Measurements from ENCODE around the gene PRRC2C.

Gene PRRC2C

DNA sequence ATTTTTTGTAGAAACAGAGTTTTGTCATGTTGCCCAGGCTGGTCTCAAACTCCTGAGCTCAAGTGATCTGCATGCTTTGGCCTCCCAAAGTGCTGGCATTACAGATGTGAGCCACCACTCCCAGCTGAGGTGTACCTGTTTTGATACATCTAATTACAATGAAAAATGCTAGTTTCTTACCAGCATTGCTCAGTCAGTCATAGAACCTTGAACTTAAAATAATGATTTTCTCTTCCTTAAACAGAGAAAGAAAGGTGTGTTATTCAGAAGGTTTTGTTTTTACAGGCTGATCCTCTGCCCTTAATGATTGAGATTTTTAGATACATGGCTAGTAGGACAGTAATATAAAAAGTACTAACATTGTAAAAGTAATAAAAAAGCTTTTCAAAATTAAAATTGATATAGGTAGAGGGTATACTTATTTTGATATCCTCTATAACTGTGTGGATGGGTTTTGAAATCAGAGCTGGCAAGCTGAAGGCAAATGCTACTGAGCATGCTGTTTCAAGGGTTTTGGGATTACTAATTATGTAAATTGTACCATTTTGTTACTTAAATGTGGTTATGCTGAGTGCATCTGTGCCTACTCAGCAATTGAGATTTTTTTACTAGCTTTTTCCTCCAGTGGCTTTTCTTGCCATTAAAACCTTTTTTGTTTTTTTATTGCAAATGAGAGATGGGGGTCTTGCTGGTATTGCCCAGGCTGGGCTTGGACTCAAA, 16.1 kb downstream of the PRRC2C start:
- TF ChIP-seq, protein P1, sequence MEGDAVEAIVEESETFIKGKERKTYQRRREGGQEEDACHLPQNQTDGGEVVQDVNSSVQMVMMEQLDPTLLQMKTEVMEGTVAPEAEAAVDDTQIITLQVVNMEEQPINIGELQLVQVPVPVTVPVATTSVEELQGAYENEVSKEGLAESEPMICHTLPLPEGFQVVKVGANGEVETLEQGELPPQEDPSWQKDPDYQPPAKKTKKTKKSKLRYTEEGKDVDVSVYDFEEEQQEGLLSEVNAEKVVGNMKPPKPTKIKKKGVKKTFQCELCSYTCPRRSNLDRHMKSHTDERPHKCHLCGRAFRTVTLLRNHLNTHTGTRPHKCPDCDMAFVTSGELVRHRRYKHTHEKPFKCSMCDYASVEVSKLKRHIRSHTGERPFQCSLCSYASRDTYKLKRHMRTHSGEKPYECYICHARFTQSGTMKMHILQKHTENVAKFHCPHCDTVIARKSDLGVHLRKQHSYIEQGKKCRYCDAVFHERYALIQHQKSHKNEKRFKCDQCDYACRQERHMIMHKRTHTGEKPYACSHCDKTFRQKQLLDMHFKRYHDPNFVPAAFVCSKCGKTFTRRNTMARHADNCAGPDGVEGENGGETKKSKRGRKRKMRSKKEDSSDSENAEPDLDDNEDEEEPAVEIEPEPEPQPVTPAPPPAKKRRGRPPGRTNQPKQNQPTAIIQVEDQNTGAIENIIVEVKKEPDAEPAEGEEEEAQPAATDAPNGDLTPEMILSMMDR (IDR thresholded peaks at IDR 0.05) = no peak

DNA sequence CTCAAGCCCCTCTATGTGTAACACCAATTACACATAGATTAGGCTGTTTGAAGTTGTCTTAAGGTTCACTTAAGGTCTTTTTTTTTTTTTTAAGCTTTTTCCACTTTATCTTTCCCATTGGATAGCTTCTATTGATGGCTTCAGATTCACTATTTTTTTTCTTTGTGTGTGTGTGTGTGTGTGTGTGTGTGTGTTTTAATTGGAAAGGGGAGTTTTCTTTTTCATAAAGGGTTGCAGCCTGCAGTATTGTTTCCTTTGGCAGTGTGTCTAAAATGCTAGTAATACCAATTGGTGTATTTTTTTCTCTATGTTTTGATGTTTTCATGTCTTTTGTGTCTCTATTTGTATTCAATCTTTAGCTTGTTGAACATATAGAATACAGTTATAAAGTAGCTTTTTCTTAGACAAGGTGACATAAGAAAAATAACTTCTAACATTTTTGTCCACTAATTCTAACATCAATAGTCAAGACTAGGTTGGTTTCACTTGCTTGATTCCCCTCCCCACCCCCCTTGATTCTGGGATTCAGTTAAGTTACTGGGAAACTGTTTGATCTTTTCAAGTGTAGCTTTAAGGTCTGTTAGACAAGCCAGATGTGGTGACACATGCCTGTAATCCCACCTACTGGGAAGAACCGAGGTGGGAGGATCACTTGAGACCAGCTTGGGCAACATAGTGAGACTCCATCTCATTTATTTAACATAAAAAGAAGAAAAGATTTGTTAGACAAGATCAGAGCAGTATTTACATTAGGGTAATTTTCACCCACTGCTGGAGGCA, 21.4 kb downstream of the PRRC2C start:
- TF ChIP-seq, protein P1 (IDR thresholded peaks at IDR 0.05) = no peak

DNA sequence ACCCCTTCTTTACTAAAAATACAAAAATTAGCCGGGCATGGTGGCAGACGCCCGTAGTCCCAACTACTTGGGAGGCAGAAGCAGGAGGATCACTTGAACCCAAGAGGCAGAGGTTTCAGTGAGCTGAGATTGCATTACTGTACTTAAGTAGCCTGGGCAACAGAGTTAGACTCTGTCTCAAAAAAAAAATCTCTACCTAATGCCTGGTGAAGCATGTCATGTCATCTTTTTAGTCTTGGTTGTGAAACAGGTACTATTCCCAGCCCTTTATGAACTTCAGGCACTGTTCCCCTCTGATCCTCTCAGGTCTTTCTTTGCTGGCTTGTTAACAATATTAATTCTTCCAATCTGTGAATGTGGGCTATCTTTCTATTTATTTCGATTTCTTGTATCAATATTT, 22.1 kb downstream of the PRRC2C start:
- TF ChIP-seq, protein P1 (IDR thresholded peaks at IDR 0.05) = no peak

DNA sequence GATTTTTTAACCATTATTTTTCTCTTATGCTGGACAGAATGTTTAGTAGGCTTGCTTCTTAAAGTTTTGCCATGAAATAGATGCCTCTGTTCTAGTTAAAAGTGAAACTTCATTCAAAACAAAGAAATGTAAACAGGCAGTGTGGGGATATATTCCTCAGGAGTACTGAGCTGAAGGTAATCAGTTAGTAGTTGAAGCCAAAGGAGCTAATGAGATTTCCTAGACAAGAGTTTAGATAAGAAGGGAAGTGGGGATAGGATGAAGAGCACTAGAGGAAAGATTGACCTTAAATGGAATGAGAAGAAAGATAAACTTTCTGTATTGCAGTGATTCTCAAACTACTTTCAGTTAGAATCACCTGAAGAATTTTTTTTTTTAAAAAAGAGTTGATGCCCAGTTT, 23.9 kb downstream of the PRRC2C start:
- TF ChIP-seq, protein P1 (IDR thresholded peaks at IDR 0.05) = no peak

DNA sequence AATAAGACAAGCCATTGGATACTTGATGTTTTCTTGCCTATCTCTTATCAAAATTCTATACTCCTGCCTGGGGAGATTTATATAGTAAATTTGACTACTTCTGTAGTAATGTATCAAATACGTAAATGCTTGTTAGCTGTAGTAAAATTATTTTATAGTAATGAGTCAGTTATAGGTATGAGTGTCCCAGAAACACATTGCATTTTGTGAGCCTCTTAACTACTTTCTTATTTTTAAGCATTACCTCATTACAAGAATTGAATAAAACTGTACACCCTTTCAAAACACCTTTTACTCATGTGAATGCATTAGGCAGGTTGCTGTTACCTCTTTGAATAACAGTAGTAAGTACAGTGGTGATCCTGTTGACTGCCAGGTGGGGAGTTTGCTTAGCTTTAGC, 28.4 kb downstream of the PRRC2C start:
- TF ChIP-seq, protein P1 (IDR thresholded peaks at IDR 0.05) = no peak

DNA sequence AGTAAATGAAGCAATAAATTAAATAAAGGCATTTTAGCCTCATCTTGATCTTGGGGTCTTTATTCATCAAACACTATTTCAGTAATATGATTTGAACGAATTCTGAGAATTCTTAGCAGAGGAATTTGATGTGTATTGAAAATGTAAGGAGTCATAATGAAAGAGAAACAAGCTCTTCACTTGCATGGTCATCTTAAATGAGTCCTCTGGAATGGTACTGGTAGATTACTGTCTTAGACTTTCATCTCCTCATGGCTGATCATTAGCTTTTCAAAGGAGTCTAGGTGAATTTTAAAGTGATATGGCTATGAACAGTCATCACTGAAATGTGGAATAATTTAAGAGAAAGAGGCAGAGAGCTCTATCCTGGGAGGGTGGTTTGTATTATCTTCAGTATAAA, 30.0 kb downstream of the PRRC2C start:
- TF ChIP-seq, protein P1 (IDR thresholded peaks at IDR 0.05) = no peak

DNA sequence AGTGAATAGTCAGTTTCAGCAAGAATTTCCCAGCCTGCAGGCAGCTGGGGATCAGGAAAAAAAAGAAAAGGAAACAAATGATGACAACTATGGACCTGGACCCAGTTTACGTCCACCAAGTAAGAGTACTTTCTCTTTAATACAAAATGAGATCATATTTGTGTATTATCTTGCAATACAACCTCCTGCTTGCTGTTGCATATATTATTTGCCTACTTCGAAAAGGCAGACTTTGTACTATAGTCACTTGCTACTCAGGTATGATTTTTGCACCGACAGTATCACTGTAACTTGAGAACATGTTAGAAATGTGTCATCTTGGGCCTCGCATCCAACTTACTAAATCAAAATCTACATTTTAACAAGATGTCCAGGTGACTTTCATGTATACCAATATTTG, 30.4 kb downstream of the PRRC2C start:
- TF ChIP-seq, protein P1 (IDR thresholded peaks at IDR 0.05) = no peak

Measured in LNCAP (cell line).